AG10803 (cell line): ENCODE measurements around the gene TANGO2.

Source experiments
- DNase-seq: peaks from one replicate; pipeline ENCODE4 v3.0.0; 2010; ENCODE audit warnings: low read depth
- H3K4me3 ChIP-seq: 2 replicates; pipeline ENCODE4 v1.5.1; 2011; ENCODE audit warnings: mild to moderate bottlenecking, low read length, control low read depth
- CTCF ChIP-seq: conservative IDR thresholded peaks from 2 replicates; pipeline ENCODE4 v1.5.1; 2011; ENCODE audit warnings: mild to moderate bottlenecking, low read length, control low read depth, inconsistent platforms

The TANGO2 gene

DNA sequence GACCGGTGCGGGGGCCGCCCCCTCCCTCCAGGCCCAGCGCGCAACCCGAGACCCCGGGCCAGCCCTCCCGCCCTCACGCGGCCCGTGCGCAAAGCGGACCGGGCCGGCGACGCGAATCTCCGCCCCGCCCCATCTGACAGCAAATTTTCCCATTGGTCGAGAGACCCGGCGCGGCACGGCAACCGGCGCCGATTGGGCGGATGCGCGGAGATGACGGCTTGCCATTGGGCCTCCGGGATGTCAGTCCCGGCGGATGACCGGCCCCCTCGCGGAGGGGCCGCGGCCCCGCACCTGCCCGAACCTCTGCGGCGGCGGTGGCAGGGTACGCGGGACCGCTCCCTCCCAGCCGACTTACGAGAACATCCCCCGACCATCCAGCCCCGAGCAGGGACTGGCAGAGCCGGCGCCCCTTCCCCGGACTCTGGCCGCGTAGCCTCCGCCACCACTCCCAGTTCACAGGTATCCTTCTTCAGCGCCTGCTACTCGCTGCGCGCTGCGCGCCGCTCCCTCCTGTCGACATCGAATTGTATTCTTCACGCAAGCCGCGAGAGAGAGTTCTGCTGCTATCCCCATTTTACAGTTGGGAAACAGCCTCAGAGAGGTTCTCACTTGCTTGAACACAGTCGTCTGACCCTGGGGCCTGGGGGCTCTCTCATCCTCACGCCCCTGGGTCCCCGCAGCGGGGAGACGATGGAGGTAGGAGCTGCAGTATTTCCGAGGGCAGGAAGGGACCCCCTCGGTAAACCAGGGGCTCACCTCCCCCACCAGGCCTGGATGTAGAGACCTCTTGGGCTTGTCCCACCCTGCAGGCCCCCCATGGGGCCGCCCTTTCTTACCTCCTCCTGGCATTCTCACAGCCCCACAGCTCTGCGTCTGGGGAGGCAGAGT, 3.9 kb upstream of the TANGO2 start, which contains the start of gene ARVCF:
Gene ARVCF, minus strand, starts transcription at position 90 of the 888 bp plus-strand sequence. CDS start 26,029 bp downstream, outside the sequence.
- TF ChIP-seq CTCF = no peak; the same call in 1 of the 2 replicates
- H3K4me3 ChIP-seq = peak within 1 kb of the TSS; percentile 58
- DNase-seq = peak; percentile 88

- H3K4me3 ChIP-seq = no peak overlapping the region
- no peak for DNase-seq
- no peak for TF ChIP-seq CTCF
Observed at GRCh38 chr22:20017622-20017958, 3.3 kb upstream of the TANGO2 start.

DNA sequence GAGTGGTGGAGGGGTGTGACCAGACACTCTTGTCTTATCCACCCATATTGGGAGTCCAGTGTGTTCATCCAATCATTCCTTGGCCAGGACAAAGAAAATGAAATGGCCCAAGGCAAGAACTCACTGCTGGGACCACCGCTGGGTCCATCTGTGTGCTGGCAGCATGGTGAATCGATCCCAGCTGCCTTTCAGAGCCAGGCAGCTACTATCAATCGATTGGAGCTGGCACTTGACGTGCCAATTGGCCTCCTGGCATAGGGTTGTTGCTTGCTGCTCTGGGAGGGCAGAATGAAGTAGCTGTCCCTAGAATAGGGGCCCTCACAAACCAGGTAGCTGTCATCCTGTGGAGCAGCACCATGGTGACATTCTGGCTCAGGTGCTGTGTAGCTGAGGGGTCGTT, 2.9 kb upstream of the TANGO2 start:
- TF ChIP-seq CTCF = no peak
- no peak for DNase-seq
- H3K4me3 ChIP-seq = no peak overlapping the region

DNA sequence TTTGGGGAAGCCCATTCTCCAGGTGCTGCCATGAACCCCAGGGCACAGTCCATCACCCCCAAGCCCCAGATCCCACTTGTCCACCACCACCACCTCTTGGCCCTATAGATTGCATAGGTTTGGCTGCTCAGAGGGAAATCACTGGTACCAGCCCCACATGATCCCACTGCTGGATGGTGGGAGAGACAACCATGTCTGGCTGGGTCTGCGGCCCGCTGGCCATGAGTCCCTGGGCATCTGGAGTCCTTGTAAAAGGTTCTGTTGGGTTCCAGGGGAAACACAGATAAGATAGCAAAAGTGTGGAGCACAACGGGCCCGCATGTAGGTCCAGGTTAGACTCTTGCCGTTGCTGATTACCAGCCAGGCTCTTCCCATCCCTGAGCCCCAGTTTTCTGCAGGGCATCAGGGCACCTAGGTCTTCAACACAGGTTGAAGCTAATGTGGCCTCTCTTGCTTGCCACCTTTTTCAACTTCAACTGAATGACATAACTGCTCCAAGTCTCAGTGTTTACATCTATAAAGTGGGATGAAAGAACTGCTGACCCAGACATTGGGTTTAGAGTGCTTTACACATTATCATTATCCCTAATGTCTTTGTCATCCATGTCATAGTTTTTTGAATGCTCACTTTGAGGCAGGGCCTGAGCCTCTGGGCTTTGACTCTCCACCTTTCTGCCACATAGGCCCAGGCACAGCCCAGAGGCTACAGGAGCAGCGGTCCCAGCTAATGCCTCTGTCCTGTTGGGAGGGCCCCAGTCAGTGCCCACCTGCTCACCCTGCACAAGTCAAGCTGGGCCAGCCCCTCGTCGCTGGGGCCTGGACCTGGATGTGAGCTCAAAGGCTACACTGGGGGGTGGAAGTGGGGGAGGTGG, 1.0 kb upstream of the TANGO2 start:
- DNase-seq = no peak
- H3K4me3 ChIP-seq = peak overlapping the region; percentile 68
- TF ChIP-seq CTCF = no peak

DNA sequence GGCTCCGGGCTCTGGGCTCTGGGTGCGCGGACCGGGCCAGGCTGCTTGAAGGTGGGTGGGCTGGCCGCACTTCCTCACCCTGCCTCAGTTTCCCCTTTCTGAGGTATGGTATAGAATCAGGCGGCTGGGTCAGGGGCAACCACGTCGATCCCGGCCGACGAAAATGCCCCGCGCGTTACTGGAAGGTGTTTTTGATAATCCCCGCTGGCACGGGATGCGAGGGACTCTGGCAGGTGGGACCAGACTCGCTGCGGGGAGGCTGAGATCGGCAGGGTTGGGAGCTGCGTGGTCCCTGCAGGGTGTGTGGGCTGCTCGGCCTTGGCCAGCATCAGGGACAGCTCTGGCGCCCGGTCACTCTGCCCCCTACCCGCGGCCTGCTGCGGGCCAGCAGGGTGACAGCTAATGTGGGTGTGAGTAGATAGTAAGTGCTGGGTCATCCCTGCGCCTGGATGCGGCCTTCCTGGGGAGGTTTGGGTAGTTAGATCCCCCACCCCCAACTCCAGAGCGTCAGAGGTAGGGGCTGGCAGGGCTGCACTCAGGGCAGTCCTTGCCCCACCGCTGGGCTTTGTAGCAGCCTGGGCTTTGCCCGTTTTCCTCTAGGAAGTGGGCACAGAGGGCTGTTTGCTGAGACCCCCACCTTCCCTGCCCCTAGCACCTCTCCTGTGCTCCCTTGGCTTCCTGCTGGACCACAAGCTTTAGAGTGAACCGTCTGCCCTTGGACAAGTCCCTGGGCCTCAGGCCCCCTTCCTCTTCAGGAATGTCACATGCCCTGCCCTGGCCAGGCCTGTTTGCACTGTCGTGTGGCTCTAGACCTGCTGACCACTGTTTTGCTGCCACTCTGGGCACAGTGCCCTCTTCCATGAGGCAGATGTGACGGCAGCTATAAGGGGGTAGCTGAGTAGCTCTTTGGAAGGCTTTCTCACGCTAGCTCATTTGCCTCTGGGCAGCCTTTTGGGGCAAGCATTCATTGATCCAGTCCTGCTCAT, 579 bp downstream of the TANGO2 start:
- peak; percentile 73 for DNase-seq
- H3K4me3 ChIP-seq = peak overlapping the region; percentile 92

More for the DNA sequence above, 579 bp downstream of the TANGO2 start:
- no peak for TF ChIP-seq CTCF
